Frontal cortex (tissue), 4 donors: ENCODE measurements around the gene SLC9C2. TPM values are rescaled to one million over a fixed set of nuclear protein-coding genes. Genes with fewer than 3 reads are reported as not detected.
"Not testable (repeated sequence)": the region's sequence is repeated elsewhere in the genome, so short reads cannot be mapped to it uniquely, and the experiment has no call there.

Experiments
- DNase-seq, 2 donors: peaks; one replicate each; pipeline ENCODE4 v3.0.0; 2012; ENCODE audit warnings: low spot score in 2 of 2
- FAIRE-seq: peaks from 2 replicates; lab custom pipeline; 2012; peaks lifted over from hg19 to GRCh38; lab: Jason Lieb, UNC
- total RNA-seq: library from RNA; depleted of rRNA; stranded (reverse); fragments of >200 nt; gene quantifications from one replicate; pipeline ENCODE4 v1.2.3, GENCODE V29; 2014
- donor health status: control.
- donor health status: control.
- donor health status: control.

Gene SLC9C2
- total RNA-seq, 1 donor from 2014 or later = 3.7 TPM

GRCh38 chr1:173467426-173467825 is 135.4 kb downstream of the SLC9C2 start:
- no peak for FAIRE-seq
- DNase-seq = no peak

- not testable (repeated sequence) for FAIRE-seq, DNase-seq
Measured at GRCh38 chr1:173464185-173464584, 138.7 kb downstream of the SLC9C2 start.

GRCh38 chr1:173462666-173463065 is 140.2 kb downstream of the SLC9C2 start:
- DNase-seq, FAIRE-seq: not testable (repeated sequence)

GRCh38 chr1:173459885-173460284 is 143.0 kb downstream of the SLC9C2 start:
- DNase-seq = no peak
- FAIRE-seq = no peak

- DNase-seq (no peak), FAIRE-seq (no peak)
Measured at GRCh38 chr1:173454966-173455524, 147.8 kb downstream of the SLC9C2 start.

- no peak for FAIRE-seq
Measured at GRCh38 chr1:173453982-173454381, 148.9 kb downstream of the SLC9C2 start.

GRCh38 chr1:173451981-173452380 is 150.9 kb downstream of the SLC9C2 start:
- FAIRE-seq (no peak), DNase-seq (no peak)

More at GRCh38 chr1:173453982-173454381, 148.9 kb downstream of the SLC9C2 start:
- DNase-seq = no peak

Other genes starting within 250 kb of the SLC9C2 start
- gene PRDX6, start 125.7 kb downstream of the SLC9C2 start, total RNA-seq = 27.3 TPM
- gene TEX50, start 32.3 kb upstream of the SLC9C2 start, total RNA-seq = not detected
- gene ANKRD45, start 66.8 kb upstream of the SLC9C2 start, total RNA-seq = 14.7 TPM
- 31.0 TPM for gene KLHL20, start 111.9 kb upstream of the SLC9C2 start, total RNA-seq
- 17.1 TPM for gene DARS2, start 221.6 kb upstream of the SLC9C2 start, total RNA-seq
- gene CENPL, start 221.8 kb upstream of the SLC9C2 start, total RNA-seq = 19.6 TPM